ENCODE measurements around the gene MAD2L1.

- TF ChIP-seq, protein P1, sequence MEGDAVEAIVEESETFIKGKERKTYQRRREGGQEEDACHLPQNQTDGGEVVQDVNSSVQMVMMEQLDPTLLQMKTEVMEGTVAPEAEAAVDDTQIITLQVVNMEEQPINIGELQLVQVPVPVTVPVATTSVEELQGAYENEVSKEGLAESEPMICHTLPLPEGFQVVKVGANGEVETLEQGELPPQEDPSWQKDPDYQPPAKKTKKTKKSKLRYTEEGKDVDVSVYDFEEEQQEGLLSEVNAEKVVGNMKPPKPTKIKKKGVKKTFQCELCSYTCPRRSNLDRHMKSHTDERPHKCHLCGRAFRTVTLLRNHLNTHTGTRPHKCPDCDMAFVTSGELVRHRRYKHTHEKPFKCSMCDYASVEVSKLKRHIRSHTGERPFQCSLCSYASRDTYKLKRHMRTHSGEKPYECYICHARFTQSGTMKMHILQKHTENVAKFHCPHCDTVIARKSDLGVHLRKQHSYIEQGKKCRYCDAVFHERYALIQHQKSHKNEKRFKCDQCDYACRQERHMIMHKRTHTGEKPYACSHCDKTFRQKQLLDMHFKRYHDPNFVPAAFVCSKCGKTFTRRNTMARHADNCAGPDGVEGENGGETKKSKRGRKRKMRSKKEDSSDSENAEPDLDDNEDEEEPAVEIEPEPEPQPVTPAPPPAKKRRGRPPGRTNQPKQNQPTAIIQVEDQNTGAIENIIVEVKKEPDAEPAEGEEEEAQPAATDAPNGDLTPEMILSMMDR (conservative IDR thresholded peaks at IDR 0.05; ENCODE audit: low read depth in 2 of 2): no peak
- TF ChIP-seq CREB1 (CRISPR knock-in tag; IDR thresholded peaks at IDR 0.05; ENCODE audit: low read depth) (no peak), POLR2AphosphoS5 (IDR thresholded peaks at IDR 0.05; ENCODE audit: low read depth) (no peak), EZH2 (IDR thresholded peaks at IDR 0.05; ENCODE audit: low read depth, unreplicated experiment) (no peak), EZH2phosphoT487 (IDR thresholded peaks at IDR 0.05; ENCODE audit: unreplicated experiment) (no peak), REST (IDR thresholded peaks at IDR 0.05; ENCODE audit: unreplicated experiment) (no peak), STAT1 (IDR thresholded peaks at IDR 0.05; ENCODE audit: unreplicated experiment) (no peak), JUNB (IDR thresholded peaks at IDR 0.05; ENCODE audit: unreplicated experiment) (no peak), ZNF331 (CRISPR knock-in tag; IDR thresholded peaks at IDR 0.05; ENCODE audit: low read depth) (no peak), ZNF114 (CRISPR knock-in tag; IDR thresholded peaks at IDR 0.05) (no peak), NANOG (IDR thresholded peaks at IDR 0.05; ENCODE audit: borderline replicate concordance) (no peak)
- TF ChIP-seq, protein P2, sequence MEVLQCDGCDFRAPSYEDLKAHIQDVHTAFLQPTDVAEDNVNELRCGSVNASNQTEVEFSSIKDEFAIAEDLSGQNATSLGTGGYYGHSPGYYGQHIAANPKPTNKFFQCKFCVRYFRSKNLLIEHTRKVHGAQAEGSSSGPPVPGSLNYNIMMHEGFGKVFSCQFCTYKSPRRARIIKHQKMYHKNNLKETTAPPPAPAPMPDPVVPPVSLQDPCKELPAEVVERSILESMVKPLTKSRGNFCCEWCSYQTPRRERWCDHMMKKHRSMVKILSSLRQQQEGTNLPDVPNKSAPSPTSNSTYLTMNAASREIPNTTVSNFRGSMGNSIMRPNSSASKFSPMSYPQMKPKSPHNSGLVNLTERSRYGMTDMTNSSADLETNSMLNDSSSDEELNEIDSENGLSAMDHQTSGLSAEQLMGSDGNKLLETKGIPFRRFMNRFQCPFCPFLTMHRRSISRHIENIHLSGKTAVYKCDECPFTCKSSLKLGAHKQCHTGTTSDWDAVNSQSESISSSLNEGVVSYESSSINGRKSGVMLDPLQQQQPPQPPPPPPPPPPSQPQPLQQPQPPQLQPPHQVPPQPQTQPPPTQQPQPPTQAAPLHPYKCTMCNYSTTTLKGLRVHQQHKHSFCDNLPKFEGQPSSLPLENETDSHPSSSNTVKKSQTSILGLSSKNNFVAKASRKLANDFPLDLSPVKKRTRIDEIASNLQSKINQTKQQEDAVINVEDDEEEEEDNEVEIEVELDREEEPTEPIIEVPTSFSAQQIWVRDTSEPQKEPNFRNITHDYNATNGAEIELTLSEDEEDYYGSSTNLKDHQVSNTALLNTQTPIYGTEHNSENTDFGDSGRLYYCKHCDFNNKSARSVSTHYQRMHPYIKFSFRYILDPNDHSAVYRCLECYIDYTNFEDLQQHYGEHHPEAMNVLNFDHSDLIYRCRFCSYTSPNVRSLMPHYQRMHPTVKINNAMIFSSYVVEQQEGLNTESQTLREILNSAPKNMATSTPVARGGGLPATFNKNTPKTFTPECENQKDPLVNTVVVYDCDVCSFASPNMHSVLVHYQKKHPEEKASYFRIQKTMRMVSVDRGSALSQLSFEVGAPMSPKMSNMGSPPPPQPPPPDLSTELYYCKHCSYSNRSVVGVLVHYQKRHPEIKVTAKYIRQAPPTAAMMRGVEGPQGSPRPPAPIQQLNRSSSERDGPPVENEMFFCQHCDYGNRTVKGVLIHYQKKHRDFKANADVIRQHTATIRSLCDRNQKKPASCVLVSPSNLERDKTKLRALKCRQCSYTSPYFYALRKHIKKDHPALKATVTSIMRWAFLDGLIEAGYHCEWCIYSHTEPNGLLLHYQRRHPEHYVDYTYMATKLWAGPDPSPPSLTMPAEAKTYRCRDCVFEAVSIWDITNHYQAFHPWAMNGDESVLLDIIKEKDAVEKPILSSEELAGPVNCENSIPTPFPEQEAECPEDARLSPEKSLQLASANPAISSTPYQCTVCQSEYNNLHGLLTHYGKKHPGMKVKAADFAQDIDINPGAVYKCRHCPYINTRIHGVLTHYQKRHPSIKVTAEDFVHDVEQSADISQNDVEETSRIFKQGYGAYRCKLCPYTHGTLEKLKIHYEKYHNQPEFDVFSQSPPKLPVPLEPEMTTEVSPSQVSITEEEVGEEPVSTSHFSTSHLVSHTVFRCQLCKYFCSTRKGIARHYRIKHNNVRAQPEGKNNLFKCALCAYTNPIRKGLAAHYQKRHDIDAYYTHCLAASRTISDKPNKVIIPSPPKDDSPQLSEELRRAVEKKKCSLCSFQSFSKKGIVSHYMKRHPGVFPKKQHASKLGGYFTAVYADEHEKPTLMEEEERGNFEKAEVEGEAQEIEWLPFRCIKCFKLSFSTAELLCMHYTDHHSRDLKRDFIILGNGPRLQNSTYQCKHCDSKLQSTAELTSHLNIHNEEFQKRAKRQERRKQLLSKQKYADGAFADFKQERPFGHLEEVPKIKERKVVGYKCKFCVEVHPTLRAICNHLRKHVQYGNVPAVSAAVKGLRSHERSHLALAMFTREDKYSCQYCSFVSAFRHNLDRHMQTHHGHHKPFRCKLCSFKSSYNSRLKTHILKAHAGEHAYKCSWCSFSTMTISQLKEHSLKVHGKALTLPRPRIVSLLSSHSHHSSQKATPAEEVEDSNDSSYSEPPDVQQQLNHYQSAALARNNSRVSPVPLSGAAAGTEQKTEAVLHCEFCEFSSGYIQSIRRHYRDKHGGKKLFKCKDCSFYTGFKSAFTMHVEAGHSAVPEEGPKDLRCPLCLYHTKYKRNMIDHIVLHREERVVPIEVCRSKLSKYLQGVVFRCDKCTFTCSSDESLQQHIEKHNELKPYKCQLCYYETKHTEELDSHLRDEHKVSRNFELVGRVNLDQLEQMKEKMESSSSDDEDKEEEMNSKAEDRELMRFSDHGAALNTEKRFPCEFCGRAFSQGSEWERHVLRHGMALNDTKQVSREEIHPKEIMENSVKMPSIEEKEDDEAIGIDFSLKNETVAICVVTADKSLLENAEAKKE (CRISPR knock-in tag; IDR thresholded peaks at IDR 0.05): no peak
- TF ChIP-seq, protein P3, sequence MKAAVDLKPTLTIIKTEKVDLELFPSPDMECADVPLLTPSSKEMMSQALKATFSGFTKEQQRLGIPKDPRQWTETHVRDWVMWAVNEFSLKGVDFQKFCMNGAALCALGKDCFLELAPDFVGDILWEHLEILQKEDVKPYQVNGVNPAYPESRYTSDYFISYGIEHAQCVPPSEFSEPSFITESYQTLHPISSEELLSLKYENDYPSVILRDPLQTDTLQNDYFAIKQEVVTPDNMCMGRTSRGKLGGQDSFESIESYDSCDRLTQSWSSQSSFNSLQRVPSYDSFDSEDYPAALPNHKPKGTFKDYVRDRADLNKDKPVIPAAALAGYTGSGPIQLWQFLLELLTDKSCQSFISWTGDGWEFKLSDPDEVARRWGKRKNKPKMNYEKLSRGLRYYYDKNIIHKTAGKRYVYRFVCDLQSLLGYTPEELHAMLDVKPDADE (IDR thresholded peaks at IDR 0.05): no peak
Observed at GRCh38 chr4:120080533-120080932, 13.9 kb upstream of the MAD2L1 start.

All from GM23338 (cell line).